ENCODE results near the gene TOMM34. TPM values are rescaled to one million over a fixed set of nuclear protein-coding genes. Genes with fewer than 3 reads are reported as not detected.

TOMM34 gene
- total RNA-seq, 1 donor from 2014 or later, result 18.2 TPM

GRCh38 chr20:44990957-44991356 is 30.8 kb upstream of the TOMM34 start:
- Mint-ChIP-seq H3K27me3 (no peaks in the 10 kb centered on the region), H3K4me1 (peaks cover 70% of the 10 kb centered on the region), H3K9me3 (no peaks in the 10 kb centered on the region), H3K36me3 (ENCODE audit: low read depth) (peaks cover 79% of the 10 kb centered on the region), H3K4me3 (peak overlapping the region; percentile 68), H3K27ac (peak overlapping the region; percentile 89)
- ChIA-PET POLR2A (interaction anchor here (0.7 to 1.9 kb wide), 3 partner anchors 20 to 31 kb away, joined by 3 to 9 read pairs (median 6); partner anchors contain the start of gene TOMM34), CTCF (no interaction called here)
- DNase-seq (no peak), ATAC-seq (ENCODE audit: low read depth) (no peak)
- TF ChIP-seq, protein P1, sequence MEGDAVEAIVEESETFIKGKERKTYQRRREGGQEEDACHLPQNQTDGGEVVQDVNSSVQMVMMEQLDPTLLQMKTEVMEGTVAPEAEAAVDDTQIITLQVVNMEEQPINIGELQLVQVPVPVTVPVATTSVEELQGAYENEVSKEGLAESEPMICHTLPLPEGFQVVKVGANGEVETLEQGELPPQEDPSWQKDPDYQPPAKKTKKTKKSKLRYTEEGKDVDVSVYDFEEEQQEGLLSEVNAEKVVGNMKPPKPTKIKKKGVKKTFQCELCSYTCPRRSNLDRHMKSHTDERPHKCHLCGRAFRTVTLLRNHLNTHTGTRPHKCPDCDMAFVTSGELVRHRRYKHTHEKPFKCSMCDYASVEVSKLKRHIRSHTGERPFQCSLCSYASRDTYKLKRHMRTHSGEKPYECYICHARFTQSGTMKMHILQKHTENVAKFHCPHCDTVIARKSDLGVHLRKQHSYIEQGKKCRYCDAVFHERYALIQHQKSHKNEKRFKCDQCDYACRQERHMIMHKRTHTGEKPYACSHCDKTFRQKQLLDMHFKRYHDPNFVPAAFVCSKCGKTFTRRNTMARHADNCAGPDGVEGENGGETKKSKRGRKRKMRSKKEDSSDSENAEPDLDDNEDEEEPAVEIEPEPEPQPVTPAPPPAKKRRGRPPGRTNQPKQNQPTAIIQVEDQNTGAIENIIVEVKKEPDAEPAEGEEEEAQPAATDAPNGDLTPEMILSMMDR (IDR thresholded peaks at IDR 0.05), result no peak
- intact Hi-C loops (cut with micrococcal nuclease), result loop anchor here (1.0 kb wide), 1 partner anchor 12 kb away; no protein-coding TSS in a partner anchor

DNA sequence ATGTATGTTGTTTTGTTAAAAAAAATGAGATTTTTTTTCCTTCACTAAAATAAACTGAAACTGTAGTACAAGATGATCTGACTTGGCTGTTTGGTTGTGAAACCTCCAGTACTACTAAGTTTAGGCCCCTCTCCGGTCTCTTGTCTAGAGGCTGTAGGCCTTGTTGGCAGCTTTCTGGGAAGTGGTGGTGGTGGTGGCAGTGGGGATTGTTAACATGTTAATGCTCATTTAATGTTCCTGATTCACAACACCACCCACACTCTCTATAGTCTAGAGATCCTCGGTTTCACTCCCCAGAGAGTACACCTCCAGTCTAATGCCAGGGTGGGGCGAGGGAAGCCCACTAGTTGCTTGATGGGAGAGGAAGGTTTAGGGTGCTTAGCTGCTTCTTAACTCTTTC is 30.2 kb upstream of the TOMM34 start:
- peak overlapping the region; percentile 89 for H3K27ac Mint-ChIP-seq
- peaks cover 71% of the 10 kb centered on the region for H3K4me1 Mint-ChIP-seq
- no peaks in the 10 kb centered on the region for H3K27me3 Mint-ChIP-seq
- peak overlapping the region; percentile 68 for H3K4me3 Mint-ChIP-seq
- CTCF ChIA-PET, result no interaction called here
- intact Hi-C loops (cut with micrococcal nuclease), result no loop called here
- no peak for DNase-seq
- ATAC-seq (ENCODE audit: low read depth), result peak; percentile 68
- H3K36me3 Mint-ChIP-seq (ENCODE audit: low read depth), result peaks cover 80% of the 10 kb centered on the region
- POLR2A ChIA-PET, result interaction anchor here (0.7 to 1.9 kb wide), 3 partner anchors 19 to 30 kb away, joined by 3 to 9 read pairs (median 6); partner anchors contain the start of gene TOMM34
- H3K9me3 Mint-ChIP-seq, result no peaks in the 10 kb centered on the region
- TF ChIP-seq, protein P1 (IDR thresholded peaks at IDR 0.05), result no peak

- peaks cover 68% of the 10 kb centered on the region for H3K4me1 Mint-ChIP-seq
- intact Hi-C loops (cut with micrococcal nuclease), result no loop called here
- DNase-seq (no peak), ATAC-seq (ENCODE audit: low read depth) (no peak)
- CTCF ChIA-PET, result no interaction called here
- peaks cover 82% of the 10 kb centered on the region for H3K36me3 Mint-ChIP-seq (ENCODE audit: low read depth)
- H3K27ac Mint-ChIP-seq, result peak overlapping the region; percentile 63
- POLR2A ChIA-PET, result no interaction called here
- no peak overlapping the region for H3K4me3 Mint-ChIP-seq
- H3K27me3 Mint-ChIP-seq, result no peaks in the 10 kb centered on the region
- H3K9me3 Mint-ChIP-seq, result no peaks in the 10 kb centered on the region
- TF ChIP-seq, protein P1 (IDR thresholded peaks at IDR 0.05), result no peak
These were observed 28.5 kb upstream of the TOMM34 start for GRCh38 chr20:44988631-44989171.

DNA sequence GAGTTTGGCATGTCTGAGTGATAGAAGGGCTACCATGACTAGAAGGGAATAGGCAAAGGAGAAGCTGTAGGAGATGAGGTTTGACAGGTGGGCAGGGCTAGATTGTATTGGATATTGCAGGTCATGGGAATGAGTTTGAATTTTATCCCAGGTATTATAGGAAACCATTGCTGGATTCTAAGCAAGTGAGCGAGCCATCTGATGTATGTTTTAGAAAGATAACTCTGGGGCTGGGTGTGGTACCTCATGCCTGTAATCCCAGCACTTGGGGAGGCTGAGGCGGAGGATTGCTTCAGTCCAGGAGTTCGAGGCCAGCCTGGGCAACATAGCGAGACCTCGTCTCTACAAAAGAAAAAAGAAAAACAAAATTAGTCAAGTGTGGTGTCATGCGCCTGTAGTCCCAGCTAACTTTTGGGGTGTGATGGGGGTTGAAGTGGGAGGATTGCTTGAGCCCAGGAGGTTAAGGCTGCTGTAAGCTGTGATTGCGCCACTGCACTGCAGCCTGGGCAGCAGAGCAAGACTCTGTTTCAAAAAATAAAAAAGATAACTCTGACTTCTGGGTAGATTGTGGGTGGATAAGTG is 23.0 kb upstream of the TOMM34 start:
- POLR2A ChIA-PET, result interaction anchor here (0.8 to 9.3 kb wide), 2 partner anchors 16 to 24 kb away, joined by 3 to 153 read pairs; partner anchors contain the start of gene STK4

More for the DNA sequence above, 23.0 kb upstream of the TOMM34 start:
- Mint-ChIP-seq H3K27me3 (no peaks in the 10 kb centered on the region), H3K4me3 (no peak overlapping the region), H3K27ac (peak overlapping the region; percentile 30), H3K9me3 (no peaks in the 10 kb centered on the region), H3K4me1 (peaks cover 69% of the 10 kb centered on the region), H3K36me3 (ENCODE audit: low read depth) (peaks cover 85% of the 10 kb centered on the region)
- ATAC-seq (ENCODE audit: low read depth) (no peak), DNase-seq (no peak)
- TF ChIP-seq, protein P1 (IDR thresholded peaks at IDR 0.05), result no peak
- intact Hi-C loops (cut with micrococcal nuclease), result no loop called here
- CTCF ChIA-PET, result no interaction called here

Data from activated B cell treated with CpG ODN at 0.5 μM for 24 hours (primary cell).